SHP77 treated with DMSO at 0.1 percent for 48 hours (cell line): ENCODE data around the gene CHRM1.
"Not testable (repeated sequence)": the region's sequence is repeated elsewhere in the genome, so short reads cannot be mapped to it uniquely, and the experiment has no call there.

Source experiments
- DNase-seq: peaks from one replicate; lab custom pipeline; 2025; lab: John Stamatoyannopoulos, UW

Gene CHRM1

DNA sequence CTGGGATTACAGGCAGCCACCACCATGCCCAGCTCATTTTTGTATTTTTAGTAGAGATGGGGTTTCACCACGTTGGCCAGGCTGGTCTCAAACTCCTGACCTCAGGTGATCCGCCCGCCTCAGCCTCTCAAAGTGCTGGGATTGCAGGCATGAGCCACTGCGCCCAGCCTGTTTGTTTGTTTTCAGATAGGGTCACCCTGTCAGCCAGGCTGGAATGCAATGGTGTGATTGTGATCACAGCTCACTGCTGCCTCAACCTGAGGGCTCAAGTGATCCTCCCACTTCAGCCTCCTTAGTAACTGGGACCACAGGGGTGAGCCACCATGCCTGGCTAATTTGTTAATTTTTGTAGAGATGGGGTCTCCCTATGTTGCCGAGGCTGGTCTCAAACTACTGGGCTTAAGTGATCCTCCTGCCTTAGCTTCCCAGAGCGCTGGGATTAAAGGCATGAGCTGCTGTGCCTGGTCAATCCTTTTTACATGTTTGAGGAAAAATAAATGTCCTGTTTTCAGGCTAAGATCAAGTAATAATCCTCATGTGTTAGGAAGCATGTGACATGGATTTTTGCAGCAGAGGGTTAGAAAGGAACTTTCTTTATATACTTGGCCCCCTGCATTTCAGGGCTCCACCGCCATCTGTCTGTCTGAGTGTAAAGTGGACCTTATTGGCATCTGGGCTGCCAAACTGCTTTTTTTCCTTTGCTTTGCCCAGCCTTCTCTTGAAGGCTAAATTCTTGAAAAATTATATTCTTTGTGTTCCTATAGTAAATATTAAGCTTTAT lies 45.3 kb downstream of the CHRM1 start:
- DNase-seq, result no peak

GRCh38 chr11:62874851-62875250 lies 46.3 kb downstream of the CHRM1 start:
- no peak for DNase-seq

DNA sequence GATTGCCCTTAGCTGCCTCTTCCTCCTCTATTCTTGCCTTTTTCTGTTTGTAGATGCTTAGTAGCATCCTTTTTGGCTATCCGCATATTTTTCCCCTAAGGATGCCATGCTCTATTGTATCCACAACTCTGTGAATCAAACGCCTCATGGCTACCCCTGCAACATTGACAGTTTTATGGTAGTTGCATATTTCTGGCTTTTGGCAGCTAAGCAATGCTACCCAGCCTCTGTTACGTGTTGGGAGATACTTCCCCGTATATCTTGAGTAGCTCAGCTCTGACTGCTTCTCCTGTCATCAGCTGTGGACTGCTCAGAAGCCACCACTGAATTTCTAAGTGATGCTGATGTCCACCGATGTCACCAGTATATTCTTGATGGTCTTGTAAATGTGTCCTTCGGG lies 55.5 kb downstream of the CHRM1 start:
- no peak for DNase-seq

DNA sequence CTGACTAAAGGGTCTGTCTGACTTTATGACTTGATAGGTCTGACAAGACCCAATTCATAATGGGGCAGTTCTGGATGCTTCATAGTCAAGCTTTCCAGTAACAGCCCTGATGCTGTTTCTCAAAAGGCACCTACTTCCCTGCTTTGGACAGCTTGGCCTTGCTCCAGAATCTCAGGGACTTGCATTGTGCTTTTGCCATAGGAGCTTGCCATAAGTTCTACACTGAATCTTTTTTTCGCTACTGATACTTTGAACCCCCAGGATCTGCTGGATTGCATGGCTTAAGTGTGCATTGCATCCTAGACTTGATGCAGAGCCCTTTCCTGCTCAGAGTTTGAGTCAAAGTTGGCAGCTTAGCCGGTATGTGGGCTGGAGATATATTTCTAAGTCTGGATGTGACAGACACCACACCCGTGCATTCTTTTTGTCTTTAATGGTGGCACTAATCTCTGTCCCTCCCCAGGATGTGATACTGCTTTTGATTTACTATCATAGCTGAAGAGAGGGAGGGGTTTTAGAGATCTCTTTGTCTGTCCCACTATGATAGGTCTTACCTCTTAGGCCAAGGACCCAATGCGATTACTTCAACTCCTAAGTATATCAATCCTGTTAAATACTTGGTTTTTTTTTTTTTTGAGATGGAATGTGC lies 57.4 kb downstream of the CHRM1 start:
- no peak for DNase-seq

DNA sequence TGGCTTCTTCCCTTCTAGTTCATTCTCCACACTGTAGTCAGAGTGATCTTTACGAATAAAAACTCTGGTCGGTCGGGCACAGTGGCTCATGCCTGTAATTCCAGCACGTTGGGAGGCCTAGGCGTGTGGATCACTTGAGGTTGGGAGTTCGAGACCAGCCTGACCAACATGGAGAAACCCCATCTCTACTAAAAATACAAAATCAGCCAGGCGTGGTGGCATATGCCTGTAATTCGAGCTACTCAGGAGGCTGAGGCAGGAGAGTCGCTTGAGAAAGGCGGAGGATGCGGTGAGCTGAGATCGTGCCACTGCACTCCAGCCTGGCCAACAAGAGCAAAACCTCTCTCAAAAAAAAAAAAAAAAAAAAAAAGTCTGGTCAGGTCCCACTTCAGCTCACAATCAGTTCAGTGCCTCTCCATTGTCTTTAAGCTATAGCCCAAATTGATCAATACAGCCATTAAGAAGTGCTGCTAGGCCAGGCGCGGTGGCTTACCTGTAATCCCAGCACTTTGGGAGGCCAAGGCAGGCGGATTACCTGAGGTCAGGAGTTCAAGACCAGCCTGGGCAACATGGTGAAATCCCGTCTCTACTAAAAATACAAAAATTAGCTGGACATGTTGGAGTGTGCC lies 59.5 kb downstream of the CHRM1 start:
- not testable (repeated sequence) for DNase-seq

GRCh38 chr11:62860835-62861563 lies 60.2 kb downstream of the CHRM1 start:
- DNase-seq, result no peak

- DNase-seq, result not testable (repeated sequence)
Measured at GRCh38 chr11:62859281-62859703, 61.9 kb downstream of the CHRM1 start.
